HG03097 (cell line): ENCODE measurements around the gene SEMA3C.

ENCODE experiments used
- ATAC-seq: cut with Tn5 transposase; IDR thresholded peaks from one replicate; pipeline ENCODE4 v1.9.1; 2021; ENCODE audit not compliant: unreplicated experiment, low FRiP score

SEMA3C gene

DNA sequence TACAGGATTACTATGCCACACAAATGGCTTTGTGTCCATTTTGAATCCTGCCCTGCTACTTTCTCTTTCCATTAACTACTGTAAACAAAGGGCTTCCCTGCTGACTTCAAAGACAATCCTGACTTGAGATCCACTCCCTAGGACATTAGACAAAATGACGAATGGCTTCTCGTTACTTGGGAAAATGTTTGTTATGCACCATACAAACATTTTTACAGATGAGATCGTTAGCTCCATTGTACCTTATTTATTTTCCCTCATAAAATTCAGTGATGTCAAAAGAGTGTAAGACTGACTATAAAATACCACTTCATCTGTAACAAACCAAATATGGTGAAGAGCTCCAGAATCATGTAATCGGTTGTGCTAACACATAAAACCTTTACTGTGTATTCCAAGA, 158.6 kb downstream of the SEMA3C start:
- ATAC-seq: no peak

- ATAC-seq: no peak
Measured at GRCh38 chr7:80752954-80753690, 165.7 kb downstream of the SEMA3C start.

DNA sequence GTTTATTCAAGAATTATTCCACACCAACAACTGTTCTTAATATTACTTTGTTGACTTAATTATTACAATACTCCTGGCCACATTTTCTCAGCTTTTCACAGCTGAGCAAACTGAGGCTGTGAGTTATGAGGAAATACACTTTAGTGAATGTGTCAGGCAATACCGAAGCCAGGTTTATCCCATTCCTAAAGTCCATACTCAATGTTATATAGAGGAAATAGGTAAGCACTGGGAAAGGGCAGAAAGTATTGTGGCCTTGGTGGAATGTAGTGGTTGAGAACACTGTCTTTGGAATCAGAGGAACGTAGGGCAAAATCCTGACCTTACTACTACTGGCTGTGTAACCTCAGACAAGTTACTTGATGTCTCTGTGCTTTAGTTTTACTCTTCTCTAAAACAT, 169.6 kb downstream of the SEMA3C start:
- no peak for ATAC-seq

GRCh38 chr7:80748363-80749042, 170.3 kb downstream of the SEMA3C start:
- no peak for ATAC-seq

- no peak for ATAC-seq
Measured at GRCh38 chr7:80740778-80741545, 177.9 kb downstream of the SEMA3C start.

DNA sequence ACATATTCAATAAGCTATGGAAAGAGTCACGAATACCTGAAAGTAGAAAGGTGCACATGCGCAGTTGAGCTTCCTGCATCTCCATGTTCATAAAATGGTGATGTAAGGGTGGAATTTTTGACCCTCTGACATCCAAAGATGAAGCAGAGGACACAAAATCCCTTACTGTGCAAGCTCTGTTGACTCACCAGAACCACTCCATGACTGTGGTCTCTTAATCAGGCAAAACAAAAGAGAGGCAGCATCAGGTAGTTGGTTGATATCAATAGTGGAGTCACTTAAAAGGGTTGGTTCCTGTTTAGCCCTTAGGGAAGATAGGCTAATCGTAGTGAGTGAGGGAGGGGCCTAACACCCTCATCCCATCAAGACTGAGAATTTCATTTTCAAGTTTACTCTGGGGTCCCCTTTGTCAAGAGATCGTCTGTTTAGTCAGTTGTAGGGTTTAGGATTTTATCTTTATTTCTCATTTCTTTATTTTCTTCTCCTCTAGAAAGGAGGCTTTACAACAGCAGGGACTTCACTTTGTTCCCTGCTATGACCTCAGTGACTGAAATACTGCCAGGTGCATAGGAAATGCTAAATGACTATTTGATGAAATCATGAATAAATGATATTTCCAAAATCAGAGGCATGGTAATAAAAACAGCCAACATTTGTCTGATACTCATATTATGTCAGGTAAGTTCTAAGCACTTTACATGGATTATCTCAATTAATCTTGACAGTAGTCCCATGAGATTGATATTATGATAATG, 182.3 kb downstream of the SEMA3C start:
- no peak for ATAC-seq

- no peak for ATAC-seq
Measured at GRCh38 chr7:80735330-80735729, 183.5 kb downstream of the SEMA3C start.

- no peak for ATAC-seq
Measured at GRCh38 chr7:80734011-80734410, 184.8 kb downstream of the SEMA3C start.

GRCh38 chr7:80733333-80733915, 185.4 kb downstream of the SEMA3C start:
- ATAC-seq: no peak

- no peak for ATAC-seq
Measured at GRCh38 chr7:80732630-80733029, 186.2 kb downstream of the SEMA3C start.

DNA sequence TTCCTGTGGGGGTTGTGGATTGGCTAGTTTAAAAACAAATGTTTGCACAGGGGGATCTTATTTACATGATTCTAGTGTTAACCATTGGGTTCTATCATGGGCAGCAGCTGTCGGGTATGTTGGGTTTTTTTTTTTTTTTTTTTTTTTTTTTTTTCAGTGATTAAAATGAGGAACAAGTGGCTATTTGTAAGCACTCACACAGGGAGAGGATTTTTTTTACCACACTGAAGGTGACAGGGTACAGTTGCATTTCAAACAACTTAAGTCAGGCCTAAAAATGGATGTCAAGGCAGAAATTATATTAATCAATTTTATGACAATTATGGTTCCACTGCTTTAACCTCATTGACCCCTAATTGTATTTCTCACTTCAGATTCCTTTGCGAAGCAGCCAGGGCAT, 187.6 kb downstream of the SEMA3C start:
- no peak for ATAC-seq

GRCh38 chr7:80729591-80730320, 189.1 kb downstream of the SEMA3C start:
- ATAC-seq: no peak

GRCh38 chr7:80726666-80727065, 192.2 kb downstream of the SEMA3C start:
- no peak for ATAC-seq

DNA sequence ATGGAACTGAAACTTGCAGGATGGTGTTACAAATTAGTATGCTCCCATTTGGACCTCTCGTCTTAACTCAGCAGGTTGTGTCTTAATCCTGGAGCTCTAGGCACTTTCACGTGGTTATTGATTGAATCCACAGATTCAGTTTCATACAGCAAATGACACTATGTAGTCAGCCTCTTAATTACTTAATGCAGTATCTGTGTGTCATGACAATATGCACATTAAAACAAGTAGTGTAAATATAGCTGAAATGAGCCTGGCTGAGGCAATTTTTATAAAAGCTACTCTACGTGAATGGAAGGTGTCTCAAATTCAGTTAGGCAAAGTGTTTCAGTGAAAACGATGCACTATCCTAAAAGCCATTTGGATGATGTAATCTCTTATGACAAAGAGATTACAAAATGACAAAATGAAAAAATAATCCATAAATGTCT, 193.7 kb downstream of the SEMA3C start:
- no peak for ATAC-seq

- ATAC-seq: no peak
Measured at GRCh38 chr7:80724249-80724871, 194.5 kb downstream of the SEMA3C start.

DNA sequence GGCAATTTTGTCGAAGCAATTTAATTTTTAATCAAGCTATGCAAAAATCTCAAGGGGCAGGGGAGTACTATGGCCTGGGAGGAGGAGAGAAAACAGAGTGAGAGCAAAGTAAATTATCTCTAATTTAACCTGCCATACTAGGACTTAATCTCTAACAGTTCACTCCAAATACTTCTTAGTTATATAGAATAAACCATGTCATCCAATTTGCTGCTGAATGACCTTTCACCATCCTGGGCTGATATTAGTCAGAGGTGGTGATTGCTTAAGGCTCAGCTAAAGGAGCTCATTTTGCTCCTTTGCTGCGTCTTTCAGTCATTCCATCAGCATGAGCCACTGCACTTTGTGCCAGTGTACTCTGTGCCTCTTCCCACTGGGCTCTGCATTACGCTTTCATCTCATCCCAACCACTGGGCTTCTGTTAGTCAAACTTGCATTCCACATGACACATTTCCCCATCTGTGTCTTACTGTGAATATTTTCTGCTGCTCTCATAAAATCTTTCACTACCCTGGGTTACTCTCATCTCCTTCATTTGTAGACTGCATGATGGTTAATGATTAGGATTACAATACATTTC, 196.1 kb downstream of the SEMA3C start:
- ATAC-seq: no peak

GRCh38 chr7:80721883-80722615, 196.8 kb downstream of the SEMA3C start:
- ATAC-seq: no peak

- no peak for ATAC-seq
Measured at GRCh38 chr7:80720146-80720545, 198.7 kb downstream of the SEMA3C start.
